H1 (cell line): ENCODE data around the gene SCART1. TPM values are rescaled to one million over a fixed set of nuclear protein-coding genes. Genes with fewer than 3 reads are reported as not detected.
"Not testable (repeated sequence)": the region's sequence is repeated elsewhere in the genome, so short reads cannot be mapped to it uniquely, and the experiment has no call there.

Experiments used
- CTCF ChIA-PET: fragments of 300-600 bp; sonication (Branson Sonifier 250); formaldehyde crosslinking; loops from one replicate; lab custom pipeline; 2021; ENCODE audit not compliant: partially characterized antibody; lab: Charles Lee
- POLR2A ChIA-PET: fragments of 300-600 bp; sonication (Branson Sonifier 250); formaldehyde crosslinking; loops from one replicate; lab custom pipeline; 2021; ENCODE audit warnings: inconsistent platforms; ENCODE audit not compliant: partially characterized antibody; lab: Charles Lee
- DNase-seq, 2 experiments: peaks; one replicate each; pipeline versions ENCODE4 v3.0.0 to v3.0.0-alpha.2; 2010 to 2022; ENCODE audit warnings: low spot score in 2 of 2, low read depth in 1 of 2, mixed read lengths in 1 of 2
- FAIRE-seq: peaks from 2 replicates; lab custom pipeline; 2011; peaks lifted over from hg19 to GRCh38; lab: Jason Lieb, UNC
- H2AFZ ChIP-seq: 2 replicates; pipeline ENCODE4 v1.8.1; 2012; ENCODE audit warnings: low read length, inconsistent platforms
- H2AK5ac ChIP-seq: 2 replicates; pipeline ENCODE4 v1.6.1; 2013; ENCODE audit warnings: low read depth, low read length
- H2BK120ac ChIP-seq: replicated peaks from 2 replicates; pipeline ENCODE3; 2013; ENCODE audit warnings: low read depth, low read length, inconsistent platforms
- H2BK12ac ChIP-seq: 2 replicates; pipeline ENCODE4 v1.6.1; 2013; ENCODE audit warnings: low read depth, low read length
- H2BK15ac ChIP-seq: 2 replicates; pipeline ENCODE4 v1.6.1; 2013; ENCODE audit warnings: low read length
- H2BK20ac ChIP-seq: 2 replicates; pipeline ENCODE4 v1.6.1; 2013; ENCODE audit warnings: low read length
- H2BK5ac ChIP-seq: 2 replicates; pipeline ENCODE4 v1.6.1; 2013; ENCODE audit warnings: low read depth, low read length
- H3K14ac ChIP-seq: 2 replicates; pipeline ENCODE4 v1.6.1; 2013; ENCODE audit warnings: inconsistent platforms; ENCODE audit not compliant: insufficient read length
- H3K18ac ChIP-seq: 2 replicates; pipeline ENCODE4 v1.6.1; 2013; ENCODE audit warnings: low read length; ENCODE audit errors: extremely low read depth
- H3K23ac ChIP-seq: 2 replicates; pipeline ENCODE4 v1.6.1; 2013; ENCODE audit warnings: inconsistent platforms; ENCODE audit not compliant: insufficient read length
- H3K23me2 ChIP-seq: 2 replicates; pipeline ENCODE4 v1.6.1; 2013; ENCODE audit warnings: low read depth, low read length
- H3K27ac ChIP-seq: 2 replicates; pipeline ENCODE4 v1.6.1; 2011; ENCODE audit warnings: low read depth, low read length, inconsistent platforms
- H3K27me3 ChIP-seq, 4 experiments: replicated peaks in 1 of 4; 1 replicate in 1 of 4; 2 replicates in 3 of 4; pipeline versions ENCODE4 v1.6.1 to v1.8.1; 2011 to 2013; ENCODE audit warnings: low read length in 3 of 4, mild to moderate bottlenecking in 3 of 4, inconsistent platforms in 2 of 4, mixed read lengths in 2 of 4, moderate library complexity in 1 of 4; ENCODE audit not compliant: control insufficient read depth in 3 of 4, insufficient read depth in 3 of 4; ENCODE audit errors: extremely low read depth in 1 of 4
- H3K36me3 ChIP-seq, 4 experiments: 2 replicates each; pipeline versions ENCODE4 v1.6.1 to v1.8.1; 2011 to 2013; ENCODE audit warnings: mild to moderate bottlenecking in 4 of 4, low read length in 3 of 4, moderate library complexity in 2 of 4, control low read depth in 1 of 4, inconsistent platforms in 1 of 4; ENCODE audit not compliant: insufficient read depth in 4 of 4, control insufficient read depth in 2 of 4
- H3K4ac ChIP-seq: replicated peaks from 2 replicates; pipeline ENCODE3; 2013; ENCODE audit warnings: low read length, low read depth, mixed read lengths, inconsistent platforms; ENCODE audit not compliant: insufficient read length
- H3K4me1 ChIP-seq, 4 experiments: replicated peaks in 1 of 4; 1 replicate in 1 of 4; 2 replicates in 3 of 4; pipeline versions ENCODE4 v1.6.1 to v1.8.1; 2011 to 2013; ENCODE audit warnings: low read length in 3 of 4, inconsistent platforms in 2 of 4, mixed read lengths in 1 of 4; ENCODE audit not compliant: insufficient read depth in 4 of 4, control insufficient read depth in 3 of 4
- H3K4me2 ChIP-seq, 2 experiments: 2 replicates each; pipeline versions ENCODE4 v1.6.1 to v1.8.1; 2011 to 2013; ENCODE audit warnings: low read depth in 2 of 2, low read length in 2 of 2, control low read depth in 1 of 2, inconsistent platforms in 1 of 2, mild to moderate bottlenecking in 1 of 2; ENCODE audit not compliant: insufficient read depth in 1 of 2
- H3K4me3 ChIP-seq, 4 experiments: fragments of 200-600, 300-600 bp in 1 of 4; sonication (generic), shearing (Covaris generic), sonication (Bioruptor Twin) in 1 of 4; 2 replicates each; pipeline versions ENCODE4 v1.5.1 to v1.8.1; 2011 to 2016; ENCODE audit warnings: low read length in 4 of 4, low read depth in 3 of 4, control low read depth in 2 of 4, inconsistent platforms in 2 of 4, mild to moderate bottlenecking in 2 of 4, mixed read lengths in 1 of 4, moderate library complexity in 1 of 4; ENCODE audit not compliant: insufficient read depth in 2 of 4; ENCODE audit errors: extremely low read depth in 1 of 4
- H3K56ac ChIP-seq: replicated peaks from 2 replicates; pipeline ENCODE3; 2013; ENCODE audit warnings: low read depth, mild to moderate bottlenecking, mixed read lengths, low read length, inconsistent platforms; ENCODE audit not compliant: insufficient read length
- H3K79me1 ChIP-seq: 2 replicates; pipeline ENCODE4 v1.6.1; 2013; ENCODE audit warnings: low read depth, low read length, control low read depth
- H3K79me2 ChIP-seq, 2 experiments: 2 replicates each; pipeline versions ENCODE4 v1.6.1 to v1.8.1; 2012 to 2013; ENCODE audit warnings: low read length in 2 of 2, mild to moderate bottlenecking in 2 of 2, inconsistent platforms in 1 of 2; ENCODE audit not compliant: insufficient read depth in 2 of 2, control insufficient read depth in 1 of 2
- H3K9ac ChIP-seq, 4 experiments: replicated peaks in 1 of 4; 1 replicate in 1 of 4; 2 replicates in 3 of 4; pipeline versions ENCODE4 v1.6.1 to v1.8.1; 2011 to 2013; ENCODE audit warnings: low read depth in 3 of 4, low read length in 3 of 4, control low read depth in 2 of 4, mild to moderate bottlenecking in 2 of 4, moderate library complexity in 2 of 4, inconsistent platforms in 1 of 4; ENCODE audit errors: extremely low read depth in 1 of 4
- H3K9me3 ChIP-seq, 2 experiments: 2 replicates each; pipeline versions ENCODE4 v1.6.1 to v1.8.1; 2012 to 2013; ENCODE audit warnings: mild to moderate bottlenecking in 2 of 2, moderate library complexity in 2 of 2, control low read depth in 1 of 2, inconsistent platforms in 1 of 2, low read depth in 1 of 2, low read length in 1 of 2, mixed read lengths in 1 of 2; ENCODE audit not compliant: insufficient read depth in 2 of 2
- H4K20me1 ChIP-seq, 2 experiments: replicated peaks in 1 of 2; 2 replicates each; pipeline versions ENCODE3 to v1.8.1; 2011 to 2013; ENCODE audit warnings: inconsistent platforms in 2 of 2, low read length in 2 of 2, mild to moderate bottlenecking in 1 of 2; ENCODE audit not compliant: insufficient read depth in 2 of 2, control insufficient read depth in 1 of 2
- H4K5ac ChIP-seq: 2 replicates; pipeline ENCODE4 v1.6.1; 2013; ENCODE audit warnings: low read length, low read depth, mixed read lengths, inconsistent platforms; ENCODE audit not compliant: insufficient read length
- H4K8ac ChIP-seq: 2 replicates; pipeline ENCODE4 v1.8.0; 2013; ENCODE audit warnings: mild to moderate bottlenecking, moderate library complexity, low read length, inconsistent platforms; ENCODE audit not compliant: insufficient read depth; ENCODE audit errors: extremely low read depth
- H4K91ac ChIP-seq: replicated peaks from 2 replicates; pipeline ENCODE3; 2013; ENCODE audit warnings: low read length, mixed read lengths, inconsistent platforms; ENCODE audit not compliant: insufficient read length
- CTCF ChIP-seq, 3 experiments: IDR thresholded peaks; 1 replicate in 2 of 3; 2 replicates in 1 of 3; pipeline versions ENCODE4 v1.5.1 to v1.6.1; 2011; ENCODE audit warnings: low read length in 3 of 3, mild to moderate bottlenecking in 3 of 3, inconsistent platforms in 2 of 3, low read depth in 1 of 3, moderate library complexity in 1 of 3; ENCODE audit not compliant: insufficient read depth in 1 of 3; ENCODE audit errors: control extremely low read depth in 1 of 3
- RAD21 ChIP-seq, 2 experiments: IDR thresholded peaks in 1 of 2; conservative IDR thresholded peaks in 1 of 2; 2 replicates each; pipeline ENCODE4 v1.6.1; 2011; ENCODE audit warnings: low read depth in 2 of 2, low read length in 2 of 2, improper control_type of control experiment in 1 of 2, inconsistent platforms in 1 of 2, mild to moderate bottlenecking in 1 of 2, moderate library complexity in 1 of 2
- WGBS, 2 experiments: shearing (Covaris generic) in 1 of 2; methylation state at CpG; one replicate each; pipeline versions ENCODE4 v1.1.6 to v1.1.7; 2013 to 2015; ENCODE audit warnings: low lambda C conversion rate in 2 of 2, mixed read lengths in 2 of 2, inconsistent platforms in 1 of 2, low coverage in 1 of 2, missing lambda C conversion rate in 1 of 2; ENCODE audit not compliant: insufficient replicate concordance in 2 of 2, insufficient coverage in 1 of 2, insufficient read length in 1 of 2; ENCODE audit errors: extremely low coverage in 1 of 2, missing lambda C conversion rate in 1 of 2; 5-methylcytosine and 5-hydroxymethylcytosine counted together
- polyA plus RNA-seq, 7 experiments: library from polyadenylated mRNA; depleted of rRNA in 3 of 7; stranded (reverse) in 5 of 7; unstranded in 2 of 7; fragments of >200 nt in 5 of 7; fragments of 200-250 nt in 2 of 7; gene quantifications; 1 replicate in 5 of 7; 2 replicates in 1 of 7; 4 replicates in 1 of 7; pipeline versions ENCODE4 v1.2.1 to v1.2.3, GENCODE V29; 2011 to 2013; ENCODE audit warnings: missing spikeins in 2 of 7, mixed read lengths in 2 of 7
- total RNA-seq: library from RNA; stranded (reverse); fragmentation: NEBNext Ultra II Directional; extraction: Animal tissue kit (Norgen Biotek cat#: 25700); gene quantifications from 2 replicates; pipeline ENCODE4 v1.2.1, GENCODE V29; 2021

The SCART1 gene
- total and polyA plus RNA-seq, 2 of the 8 experiments (the other 6 are each of a cell fraction or from before 2014, with no cell fraction given) = 0.14 to 0.19 TPM

GRCh38 chr10:133497363-133497762, 43.6 kb downstream of the SCART1 start:
- H3K4ac ChIP-seq, H4K5ac ChIP-seq, H3K4me1 ChIP-seq, H3K4me2 ChIP-seq, H2AK5ac ChIP-seq, H2AFZ ChIP-seq, H2BK5ac ChIP-seq, H3K14ac ChIP-seq, H2BK15ac ChIP-seq, H3K79me2 ChIP-seq, H4K8ac ChIP-seq, H3K23me2 ChIP-seq, H3K79me1 ChIP-seq, H3K56ac ChIP-seq, H2BK120ac ChIP-seq, H4K91ac ChIP-seq, FAIRE-seq, H3K18ac ChIP-seq, H3K9ac ChIP-seq, H3K27ac ChIP-seq, H3K23ac ChIP-seq, H3K36me3 ChIP-seq, H2BK20ac ChIP-seq, POLR2A ChIA-PET, H4K20me1 ChIP-seq, H3K4me3 ChIP-seq, H2BK12ac ChIP-seq, H3K27me3 ChIP-seq: not testable (repeated sequence)
- 58% methylated on average over 6 of the region's 6 CpGs; no CpG with 5 or more reads in 1 of the 2 experiments for WGBS, 2 experiments
- CTCF ChIA-PET = interaction anchor here (1.3 to 1.5 kb wide), 2 partner anchors 11 to 168 kb away, joined by 3 read pairs; no protein-coding TSS in a partner anchor
- H3K9me3 ChIP-seq = peaks cover 32 to 75% of the 10 kb centered on the region in 2 experiments
- peak in 1 of 2 experiments; percentile 45 for DNase-seq
- TF ChIP-seq RAD21 (IDR thresholded peaks at IDR 0.05 in 1 of 2, conservative IDR thresholded peaks at IDR 0.05 in 1 of 2; ENCODE audit: low read depth in 2 of 2, low read length in 2 of 2) = peak; percentile 30 to 42
- TF ChIP-seq CTCF (IDR thresholded peaks at IDR 0.05; ENCODE audit: control extremely low read depth in 1 of 3, insufficient read depth in 1 of 3, low read depth in 1 of 3, low read length in 3 of 3) = peak in 2 of 3 experiments; percentile 15 to 18; a peak in 2 of 4 replicates
